HEK293 (cell line): ENCODE measurements around the gene APOE.

Source experiments
- ATF2 ChIP-seq: fragments of 450-650 bp; formaldehyde crosslinking; IDR thresholded peaks from 2 replicates; pipeline ENCODE4 v1.5.1; 2016; ENCODE audit warnings: missing biosample characterization, missing genetic modification characterization, low read depth
- CTCF ChIP-seq: fragments of 450-650 bp; formaldehyde crosslinking; IDR thresholded peaks from 2 replicates; pipeline ENCODE4 v1.5.1; 2016; ENCODE audit warnings: missing biosample characterization, missing genetic modification characterization
- GLI4 ChIP-seq: fragments of 450-650 bp; formaldehyde crosslinking; IDR thresholded peaks from 2 replicates; pipeline ENCODE4 v1.5.1; 2016; ENCODE audit warnings: missing biosample characterization, missing genetic modification characterization
- HOXC10 ChIP-seq: sonication (generic); formaldehyde crosslinking; IDR thresholded peaks from 2 replicates; pipeline ENCODE4 v1.8.1; 2023; ENCODE audit warnings: mild to moderate bottlenecking, missing genetic modification reagents
- KLF1 ChIP-seq: fragments of 450-650 bp; formaldehyde crosslinking; IDR thresholded peaks from 2 replicates; pipeline ENCODE4 v1.5.1; 2016; ENCODE audit warnings: missing biosample characterization, missing genetic modification characterization
- PRDM10 ChIP-seq: fragments of 450-650 bp; formaldehyde crosslinking; IDR thresholded peaks from 2 replicates; pipeline ENCODE4 v1.5.1; 2016; ENCODE audit warnings: missing biosample characterization, missing genetic modification characterization
- PRDM4 ChIP-seq: fragments of 450-650 bp; formaldehyde crosslinking; IDR thresholded peaks from 2 replicates; pipeline ENCODE4 v1.5.1; 2017; ENCODE audit warnings: missing biosample characterization, missing genetic modification characterization
- SALL2 ChIP-seq: fragments of 450-650 bp; formaldehyde crosslinking; IDR thresholded peaks from 2 replicates; pipeline ENCODE4 v1.5.0; 2017; ENCODE audit warnings: missing biosample characterization, mild to moderate bottlenecking, missing genetic modification characterization, borderline replicate concordance
- SCRT1 ChIP-seq: fragments of 450-650 bp; formaldehyde crosslinking; IDR thresholded peaks from 2 replicates; pipeline ENCODE4 v1.5.1; 2016; ENCODE audit warnings: missing biosample characterization, missing genetic modification characterization, borderline replicate concordance
- YY1 ChIP-seq: fragments of 450-650 bp; formaldehyde crosslinking; IDR thresholded peaks from 2 replicates; pipeline ENCODE4 v1.5.1; 2018; ENCODE audit warnings: missing biosample characterization, missing genetic modification characterization
- ZBTB48 ChIP-seq: fragments of 450-650 bp; formaldehyde crosslinking; IDR thresholded peaks from 2 replicates; pipeline ENCODE4 v1.5.1; 2016; ENCODE audit warnings: missing biosample characterization, missing genetic modification characterization
- ZBTB49 ChIP-seq: fragments of 450-650 bp; formaldehyde crosslinking; IDR thresholded peaks from 2 replicates; pipeline ENCODE4 v1.5.1; 2016; ENCODE audit warnings: missing biosample characterization, missing genetic modification characterization, low read depth
- ZFP37 ChIP-seq: fragments of 450-650 bp; formaldehyde crosslinking; IDR thresholded peaks from 2 replicates; pipeline ENCODE4 v1.5.1; 2016; ENCODE audit warnings: missing biosample characterization, missing genetic modification characterization
- ZNF140 ChIP-seq: fragments of 450-650 bp; formaldehyde crosslinking; IDR thresholded peaks from 2 replicates; pipeline ENCODE4 v1.5.1; 2016; ENCODE audit warnings: missing biosample characterization, missing genetic modification characterization
- ZNF157 ChIP-seq: fragments of 450-650 bp; formaldehyde crosslinking; IDR thresholded peaks from 2 replicates; pipeline ENCODE4 v1.5.1; 2016; ENCODE audit warnings: missing biosample characterization, missing genetic modification characterization
- ZNF221 ChIP-seq: fragments of 450-650 bp; formaldehyde crosslinking; IDR thresholded peaks from 2 replicates; pipeline ENCODE4 v1.5.1; 2017; ENCODE audit warnings: missing biosample characterization, missing genetic modification characterization, borderline replicate concordance
- ZNF510 ChIP-seq: fragments of 450-650 bp; formaldehyde crosslinking; IDR thresholded peaks from 2 replicates; pipeline ENCODE4 v1.5.1; 2018; ENCODE audit warnings: mild to moderate bottlenecking, missing genetic modification characterization, missing biosample characterization; ENCODE audit not compliant: insufficient replicate concordance
- ZNF555 ChIP-seq: fragments of 450-650 bp; formaldehyde crosslinking; conservative IDR thresholded peaks from 2 replicates; pipeline ENCODE4 v1.5.1; 2017; ENCODE audit warnings: missing biosample characterization, mild to moderate bottlenecking, missing genetic modification characterization, inconsistent platforms
- ZNF571 ChIP-seq: fragments of 450-650 bp; formaldehyde crosslinking; IDR thresholded peaks from 2 replicates; pipeline ENCODE4 v1.5.0; 2017; ENCODE audit warnings: missing biosample characterization, missing genetic modification characterization
- ZNF768 ChIP-seq: fragments of 450-650 bp; formaldehyde crosslinking; IDR thresholded peaks from 2 replicates; pipeline ENCODE4 v1.5.1; 2018; ENCODE audit warnings: missing biosample characterization, mild to moderate bottlenecking, missing genetic modification characterization
- ZNF791 ChIP-seq: fragments of 450-650 bp; formaldehyde crosslinking; IDR thresholded peaks from 2 replicates; pipeline ENCODE4 v1.5.1; 2016; ENCODE audit warnings: missing biosample characterization, missing genetic modification characterization
- ZNF837 ChIP-seq: fragments of 450-650 bp; formaldehyde crosslinking; IDR thresholded peaks from 2 replicates; pipeline ENCODE4 v1.5.1; 2016; ENCODE audit warnings: missing biosample characterization, missing genetic modification characterization
- ZSCAN16 ChIP-seq: fragments of 450-650 bp; formaldehyde crosslinking; IDR thresholded peaks from 2 replicates; pipeline ENCODE4 v1.5.1; 2016; ENCODE audit warnings: missing biosample characterization, missing genetic modification characterization
- TF ChIP-seq, protein P1 (sequence below): fragments of 450-650 bp; formaldehyde crosslinking; IDR thresholded peaks from 2 replicates; pipeline ENCODE4 v1.5.1; 2016; ENCODE audit warnings: missing biosample characterization, missing genetic modification characterization

APOE gene

DNA sequence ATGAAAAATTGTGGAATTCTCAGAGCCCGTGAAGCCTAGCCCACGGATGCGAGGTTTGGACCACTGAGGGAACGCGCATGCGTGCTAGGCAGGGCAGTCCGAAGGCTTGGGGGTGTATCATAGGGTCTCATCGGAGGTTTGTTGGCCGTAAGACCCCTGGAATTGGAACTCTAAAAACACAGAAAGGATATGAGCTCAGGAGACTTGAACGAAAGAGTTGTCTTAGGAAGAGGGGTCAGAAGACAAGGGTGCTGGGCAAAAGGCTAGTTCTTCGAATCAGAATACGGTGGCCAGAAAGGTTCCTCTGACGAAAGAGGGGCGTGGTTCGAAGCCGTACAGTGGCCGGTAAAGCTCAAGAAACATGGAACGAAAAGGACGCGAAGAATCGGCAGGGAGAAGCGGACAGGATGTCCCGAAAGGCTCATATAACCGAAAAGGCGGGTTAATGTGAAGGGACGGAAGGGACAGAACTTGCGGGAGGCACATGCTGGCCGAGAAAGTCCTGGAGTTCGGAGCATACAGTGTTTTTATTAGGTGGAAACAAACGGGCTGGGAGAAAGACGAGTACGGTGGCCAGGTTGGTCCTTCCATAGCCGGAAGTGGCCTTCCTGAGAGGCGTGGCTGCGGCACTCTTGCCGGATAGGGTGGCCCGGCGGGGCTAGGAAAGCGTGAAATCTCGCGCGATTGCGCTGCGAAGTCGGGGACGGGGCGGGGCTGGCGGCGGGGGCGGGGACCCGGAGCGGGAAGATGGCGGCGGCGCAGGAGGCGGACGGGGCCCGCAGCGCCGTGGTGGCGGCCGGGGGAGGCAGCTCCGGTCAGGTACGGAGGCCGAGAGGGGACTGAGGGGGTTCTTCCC, 49.3 kb downstream of the APOE start, which contains the start of gene CLPTM1 (continued):
- TF ChIP-seq ZNF837 (tag by site-specific recombination) (no peak), KLF1 (tag by site-specific recombination) (peak; percentile 89), PRDM4 (tag by site-specific recombination) (peak; percentile 72), ZSCAN16 (peak; percentile 70; the same call in 1 of the 2 replicates), ZNF140 (tag by site-specific recombination) (no peak), YY1 (tag by site-specific recombination) (no peak; the same call in 1 of the 2 replicates), SALL2 (tag by site-specific recombination) (no peak), ZFP37 (tag by site-specific recombination) (peak; percentile 95), HOXC10 (no peak), ZNF571 (tag by site-specific recombination) (no peak), CTCF (no peak), ZNF768 (tag by site-specific recombination) (no peak), SCRT1 (tag by site-specific recombination) (no peak), GLI4 (peak; percentile 33; the same call in 1 of the 2 replicates), ZNF555 (no peak), PRDM10 (tag by site-specific recombination) (peak; percentile 90), ZNF510 (tag by site-specific recombination) (no peak), ZNF221 (tag by site-specific recombination) (no peak), ZNF157 (no peak), ZBTB48 (peak; percentile 51; the same call in 1 of the 2 replicates), ZBTB49 (tag by site-specific recombination) (no peak), ZNF791 (tag by site-specific recombination) (no peak), ATF2 (tag by site-specific recombination) (no peak)
- TF ChIP-seq, protein P1, sequence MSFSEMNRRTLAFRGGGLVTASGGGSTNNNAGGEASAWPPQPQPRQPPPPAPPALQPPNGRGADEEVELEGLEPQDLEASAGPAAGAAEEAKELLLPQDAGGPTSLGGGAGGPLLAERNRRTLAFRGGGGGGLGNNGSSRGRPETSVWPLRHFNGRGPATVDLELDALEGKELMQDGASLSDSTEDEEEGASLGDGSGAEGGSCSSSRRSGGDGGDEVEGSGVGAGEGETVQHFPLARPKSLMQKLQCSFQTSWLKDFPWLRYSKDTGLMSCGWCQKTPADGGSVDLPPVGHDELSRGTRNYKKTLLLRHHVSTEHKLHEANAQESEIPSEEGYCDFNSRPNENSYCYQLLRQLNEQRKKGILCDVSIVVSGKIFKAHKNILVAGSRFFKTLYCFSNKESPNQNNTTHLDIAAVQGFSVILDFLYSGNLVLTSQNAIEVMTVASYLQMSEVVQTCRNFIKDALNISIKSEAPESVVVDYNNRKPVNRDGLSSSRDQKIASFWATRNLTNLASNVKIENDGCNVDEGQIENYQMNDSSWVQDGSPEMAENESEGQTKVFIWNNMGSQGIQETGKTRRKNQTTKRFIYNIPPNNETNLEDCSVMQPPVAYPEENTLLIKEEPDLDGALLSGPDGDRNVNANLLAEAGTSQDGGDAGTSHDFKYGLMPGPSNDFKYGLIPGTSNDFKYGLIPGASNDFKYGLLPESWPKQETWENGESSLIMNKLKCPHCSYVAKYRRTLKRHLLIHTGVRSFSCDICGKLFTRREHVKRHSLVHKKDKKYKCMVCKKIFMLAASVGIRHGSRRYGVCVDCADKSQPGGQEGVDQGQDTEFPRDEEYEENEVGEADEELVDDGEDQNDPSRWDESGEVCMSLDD (tag by site-specific recombination) = 0 out of 2 replicates have a peak, but pooled peaks have one; percentile 44
